ENCODE results near the gene CAMK1D. TPM values are rescaled to one million over a fixed set of nuclear protein-coding genes. Genes with fewer than 3 reads are reported as not detected.

Gene CAMK1D
- total and polyA plus RNA-seq, 2 donors (not counting 3 experiments of a cell fraction or from before 2014, with no cell fraction given): 0.37 to 4.2 TPM

- CTCF ChIA-PET: interaction anchor here (0.6 kb wide), 1 partner anchor 66 kb away, joined by 3 read pairs; no protein-coding TSS in a partner anchor
- BruUV-seq (replicated peaks): no TSS peak
- Histone ChIP-seq H3K4me3 (replicated peaks in 1 of 3; ENCODE audit: insufficient read depth in 1 of 3, low read depth in 1 of 3, low read length in 3 of 3) (no peak overlapping the region), H3K9ac (replicated peaks; ENCODE audit: extremely low read depth, insufficient read depth, low read length) (no peak overlapping the region), H3K4me1 (ENCODE audit: control insufficient read depth, extremely low read depth, insufficient read depth, low read length) (no peaks in the 10 kb centered on the region), H4K20me1 (replicated peaks; ENCODE audit: control insufficient read depth, extremely low read depth, insufficient read depth, low read length) (no peaks in the 10 kb centered on the region), H3K9me3 (replicated peaks; ENCODE audit: control insufficient read depth, insufficient read depth, low read length) (no peaks in the 10 kb centered on the region), H3K4me2 (ENCODE audit: insufficient read depth, low read length) (no peak overlapping the region), H3K27me3 (ENCODE audit: control insufficient read depth in 2 of 2, insufficient read depth in 2 of 2, low read length in 2 of 2) (no peaks in the 10 kb centered on the region), H2AFZ (ENCODE audit: low read depth, low read length) (no peak overlapping the region), H3K27ac (ENCODE audit: insufficient read depth, low read depth, low read length) (no peak overlapping the region), H3K36me3 (ENCODE audit: control insufficient read depth in 2 of 2, extremely low read depth in 1 of 2, insufficient read depth in 2 of 2, low read length in 2 of 2) (no peaks in the 10 kb centered on the region), H3K79me2 (ENCODE audit: control insufficient read depth, insufficient read depth, low read length) (no peaks in the 10 kb centered on the region), H3K9me1 (replicated peaks; ENCODE audit: control insufficient read depth, extremely low read depth, insufficient read depth, low read length) (no peaks in the 10 kb centered on the region)
- POLR2A ChIA-PET: no interaction called here
- FAIRE-seq (peak; percentile 44), DNase-seq (ENCODE audit: low read depth, low spot score) (peak; percentile 9)
- intact Hi-C loops (cut with micrococcal nuclease): no loop called here
- dilution Hi-C loops (cut with MboI; ENCODE audit: extremely low pct_ligation_motif_present, low sequenced_read_pairs): no loop called here
- TF ChIP-seq POLR2AphosphoS5 (IDR thresholded peaks at IDR 0.05; ENCODE audit: insufficient read depth, low read depth, low read length): peak; percentile 63
- TF ChIP-seq FOS (IDR thresholded peaks at IDR 0.05; ENCODE audit: borderline replicate concordance, insufficient read depth, low read length): peak; percentile 26
- TF ChIP-seq GATA2 (IDR thresholded peaks at IDR 0.05; ENCODE audit: insufficient read depth, insufficient read length, low read depth, low read length): peak; percentile 85
- peak; percentile 22 for TF ChIP-seq JUN (IDR thresholded peaks at IDR 0.05; ENCODE audit: borderline replicate concordance, insufficient read depth, insufficient read length, low read depth)
- no peak for TF ChIP-seq CTCF (IDR thresholded peaks at IDR 0.05; ENCODE audit: extremely low read depth in 1 of 2, insufficient read depth in 1 of 2, low read depth in 1 of 2, low read length in 2 of 2)
- no peak for TF ChIP-seq MYC (IDR thresholded peaks at IDR 0.05; ENCODE audit: low read depth, low read length)
- TF ChIP-seq POLR2A (IDR thresholded peaks at IDR 0.05; ENCODE audit: low read depth, low read length): no peak
- TF ChIP-seq EZH2 (IDR thresholded peaks at IDR 0.05; ENCODE audit: borderline replicate concordance, low read depth, low read length, severe bottlenecking): no peak
- no peak for TF ChIP-seq MAX (IDR thresholded peaks at IDR 0.05; ENCODE audit: insufficient read depth, insufficient read length)
Observed at GRCh38 chr10:12448729-12449391, 99.5 kb downstream of the CAMK1D start.

All from endothelial cell of umbilical vein (primary cell).